Measurements from ENCODE around the gene TMEM30B. TPM values are rescaled to one million over a fixed set of nuclear protein-coding genes. Genes with fewer than 3 reads are reported as not detected.

The TMEM30B gene
- total RNA-seq, 1 donor from 2014 or later, result 10.4 TPM

DNA sequence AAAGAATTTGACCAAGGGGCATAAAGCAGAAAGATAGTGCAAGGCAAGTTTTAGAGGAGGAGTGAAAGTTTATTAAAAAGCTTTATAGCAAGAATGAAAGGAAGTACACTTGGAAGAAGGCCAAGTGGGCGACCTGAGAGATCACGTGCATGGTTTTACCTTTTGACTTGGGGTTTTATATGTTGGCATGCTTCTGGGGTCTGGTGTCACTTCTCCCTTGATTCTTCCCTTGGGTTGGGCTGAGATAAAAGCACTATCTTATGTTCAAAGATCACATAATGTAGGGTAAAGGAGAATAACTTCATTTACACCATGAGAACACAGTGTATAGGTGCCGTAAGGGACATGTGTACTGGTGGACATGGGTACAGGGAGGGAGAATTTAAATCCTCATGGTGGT, 17.7 kb upstream of the TMEM30B start:
- DNase-seq, result no peak

DNA sequence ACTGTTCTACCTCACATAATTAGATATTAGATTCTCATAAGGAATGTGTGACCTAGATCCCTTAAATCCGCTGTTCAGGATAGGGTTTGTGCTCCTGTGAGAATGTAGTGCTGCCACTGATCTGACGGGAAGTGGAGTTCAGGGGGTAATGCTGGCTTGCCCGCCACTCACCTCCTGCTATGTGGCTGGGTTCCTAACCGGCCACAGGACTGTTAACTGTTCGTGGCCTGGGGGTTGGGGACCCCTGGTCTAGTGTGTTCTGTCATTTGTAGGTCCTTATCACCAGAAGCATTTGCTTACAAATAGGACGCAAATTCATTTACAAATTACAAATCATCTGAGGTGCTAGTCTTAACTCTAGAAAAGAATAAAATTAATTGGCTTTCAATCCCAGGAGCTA, 16.4 kb upstream of the TMEM30B start:
- DNase-seq, result no peak

DNA sequence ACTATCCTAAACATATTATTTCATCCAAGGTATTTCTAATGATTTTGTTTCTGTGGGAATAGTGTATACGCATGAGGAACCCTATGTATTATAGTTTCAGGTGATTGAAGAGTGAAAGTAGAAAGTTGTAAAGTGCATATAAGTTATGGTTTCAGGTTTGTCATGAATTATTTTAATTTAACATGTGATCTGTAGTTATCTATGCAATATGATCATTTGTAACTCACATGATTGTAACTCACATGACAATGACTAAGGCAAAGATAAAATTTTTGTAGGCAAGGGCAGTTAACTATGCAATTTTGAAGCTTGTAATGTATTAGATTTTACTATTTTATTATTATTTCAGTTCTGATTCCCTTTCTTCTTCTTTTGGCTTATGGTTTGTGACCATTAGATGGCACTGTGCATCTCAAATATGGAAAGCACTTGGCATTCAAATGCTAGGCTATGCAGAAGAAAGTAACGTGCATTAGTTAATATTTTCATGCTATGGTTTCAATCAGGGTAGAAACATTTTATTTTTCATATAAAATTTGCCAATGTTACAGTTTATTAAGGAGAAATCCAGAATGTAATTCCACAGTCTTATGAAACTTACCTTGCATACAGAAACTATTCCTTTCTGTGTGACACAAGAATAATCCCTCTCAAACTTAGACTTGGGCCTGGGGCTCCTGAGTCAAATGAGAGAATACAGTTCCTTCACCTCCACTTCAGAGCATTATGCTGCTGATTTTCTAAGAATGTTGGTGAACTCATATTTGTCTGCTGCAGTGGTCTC, 15.8 kb upstream of the TMEM30B start:
- peak; percentile 23 for DNase-seq

DNA sequence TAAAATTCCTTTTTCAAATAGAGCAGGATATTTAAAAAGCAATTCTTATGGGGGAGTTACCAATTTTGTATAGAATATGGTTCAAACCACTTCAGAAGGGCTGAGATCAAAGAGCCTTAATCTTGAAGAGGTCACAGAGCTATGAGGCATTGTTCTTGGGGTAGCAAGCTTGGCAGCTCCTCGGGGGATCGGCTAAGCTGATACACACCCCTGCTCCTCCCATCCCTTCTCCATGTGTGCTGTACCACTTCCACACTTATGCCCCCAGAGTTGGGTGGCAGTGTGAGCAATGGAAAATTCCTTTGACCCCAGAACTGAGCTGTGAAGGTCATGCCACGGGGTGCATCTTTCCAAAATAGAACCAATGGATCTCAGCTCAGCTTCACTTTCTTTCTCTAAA, 15.0 kb upstream of the TMEM30B start:
- no peak for DNase-seq

DNA sequence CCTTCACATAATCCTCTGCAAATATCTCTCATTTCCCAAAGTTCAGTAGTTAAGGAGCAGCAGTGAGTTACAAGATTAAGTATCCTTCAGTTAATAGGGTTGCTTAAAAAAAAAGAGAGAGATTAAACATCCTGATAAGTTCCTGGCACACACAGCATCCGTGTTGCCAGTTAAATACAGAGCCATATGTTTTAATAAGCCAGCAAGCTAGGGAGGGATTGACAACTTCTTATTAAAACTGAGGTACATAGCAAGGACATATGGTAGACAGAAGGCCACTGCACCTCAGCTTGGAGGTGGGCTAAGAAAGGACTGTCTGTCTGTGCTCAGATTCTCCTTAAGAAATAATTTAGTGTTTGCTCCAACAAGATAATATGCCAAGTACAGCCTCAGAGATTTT, 9.6 kb upstream of the TMEM30B start:
- no peak for DNase-seq

DNA sequence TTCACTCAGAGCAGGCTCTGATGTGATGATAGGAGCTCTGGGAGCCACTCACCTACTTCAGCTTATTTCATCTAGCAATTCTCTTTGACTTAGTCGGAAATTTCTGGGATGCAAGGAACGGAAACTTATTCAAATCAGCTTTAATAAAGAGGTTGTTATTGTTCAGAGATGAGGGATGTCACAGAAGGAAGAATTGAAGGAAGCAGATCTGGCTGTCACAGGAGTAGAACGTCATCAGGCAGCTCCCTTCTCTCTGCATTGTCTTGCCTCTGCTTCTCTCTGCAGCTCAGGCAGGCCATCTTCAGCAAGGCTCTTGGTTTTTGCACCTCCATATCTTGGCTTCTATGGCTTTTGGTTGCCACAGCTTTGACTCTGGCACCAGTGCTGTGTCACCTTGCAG, 7.6 kb upstream of the TMEM30B start:
- DNase-seq, result no peak

DNA sequence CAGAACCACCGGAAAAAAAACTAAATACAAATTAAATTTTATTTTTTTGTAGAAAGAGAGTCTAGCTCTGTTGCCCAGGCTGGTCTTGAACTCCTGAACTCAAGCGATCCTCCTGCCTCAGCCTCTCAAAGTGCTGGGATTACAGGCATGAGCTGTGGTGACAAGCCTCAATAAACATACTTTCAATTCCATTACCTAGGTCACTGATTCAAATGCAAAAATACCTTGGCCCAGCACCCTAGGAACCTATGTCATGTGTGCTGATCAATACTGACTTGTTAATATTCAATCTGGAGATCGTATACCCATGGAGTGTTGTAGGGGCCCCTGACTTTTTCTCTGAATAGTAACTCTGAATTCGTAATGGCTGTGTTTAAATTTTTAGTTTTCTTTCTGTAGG, 7.1 kb upstream of the TMEM30B start:
- no peak for DNase-seq

DNA sequence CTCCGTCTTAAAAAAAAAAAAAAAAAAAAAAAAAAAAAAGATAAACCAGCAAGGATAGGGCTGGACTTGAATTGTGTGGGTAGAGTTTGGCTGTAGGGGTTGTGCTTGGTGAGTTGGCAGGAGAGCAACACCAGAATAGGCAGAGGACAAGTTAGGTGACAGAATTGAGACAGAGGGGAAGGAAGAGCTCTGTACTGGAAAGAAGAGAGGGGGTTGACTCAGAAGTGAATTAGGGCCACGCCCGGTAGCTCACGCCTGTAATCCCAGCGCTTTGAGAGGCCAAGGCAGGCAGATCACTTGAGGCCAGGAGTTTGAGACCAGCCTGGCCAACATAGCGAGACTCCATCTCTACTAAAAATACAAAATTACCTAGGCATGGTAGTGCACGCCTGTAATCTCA, 6.1 kb upstream of the TMEM30B start:
- DNase-seq, result no peak

DNA sequence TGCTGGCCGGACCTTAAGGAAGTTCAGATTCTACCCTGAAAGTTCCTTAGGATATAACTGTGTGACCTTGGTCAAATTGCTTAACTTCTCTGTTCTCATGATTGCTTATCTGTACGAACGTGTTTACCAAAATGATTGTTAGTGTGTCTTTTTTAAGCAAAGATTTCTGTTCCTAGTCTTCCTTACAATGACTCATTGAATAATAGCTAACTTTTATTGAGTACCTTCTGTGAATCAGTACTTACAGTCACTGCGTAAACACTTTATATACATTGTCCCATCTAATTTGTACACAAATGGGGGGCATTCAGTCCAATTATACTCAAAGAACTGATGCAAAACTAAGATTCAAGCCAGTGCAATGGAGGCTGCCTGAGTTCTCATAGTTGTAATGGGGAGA, 4.2 kb upstream of the TMEM30B start:
- DNase-seq, result no peak

DNA sequence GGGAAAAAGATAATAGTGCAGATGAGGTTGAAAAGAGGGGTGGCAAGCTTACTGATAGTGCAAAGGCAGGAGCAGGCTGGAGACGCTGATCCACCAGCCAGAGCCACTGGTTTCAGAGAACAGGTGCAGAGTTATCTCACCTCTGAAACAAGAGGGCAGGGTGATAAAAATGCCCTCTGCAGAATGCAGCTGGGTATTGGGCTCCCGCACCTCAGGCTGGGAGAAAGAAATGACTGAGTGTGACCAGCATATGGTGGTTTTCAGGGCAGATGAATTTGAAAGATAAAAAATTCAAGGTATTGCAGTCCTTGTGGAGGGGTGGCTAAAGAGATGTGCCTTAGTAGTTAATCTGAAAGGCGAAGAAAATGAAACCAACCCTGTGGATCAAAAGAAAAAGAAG, 2.9 kb upstream of the TMEM30B start:
- DNase-seq, result no peak

DNA sequence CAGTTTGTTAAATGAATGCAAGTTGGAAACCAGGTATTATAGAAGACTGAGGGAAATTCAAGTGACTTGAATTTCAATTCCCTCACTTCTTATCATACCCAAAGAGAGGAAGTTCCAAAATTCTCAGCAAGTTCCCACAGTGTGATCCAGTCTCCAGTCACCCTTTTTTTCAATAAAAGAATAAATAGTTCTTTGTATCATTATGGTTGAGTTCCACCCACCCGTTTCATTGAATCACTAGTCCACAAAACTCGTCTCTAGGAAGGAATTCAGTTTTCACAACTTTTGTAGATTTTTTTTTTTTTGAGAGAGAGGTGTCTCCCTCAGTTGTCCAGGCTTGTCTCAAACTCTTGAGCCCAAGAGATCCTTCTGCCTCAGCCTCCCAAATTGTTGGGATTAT, 1.6 kb upstream of the TMEM30B start:
- no peak for DNase-seq

DNA sequence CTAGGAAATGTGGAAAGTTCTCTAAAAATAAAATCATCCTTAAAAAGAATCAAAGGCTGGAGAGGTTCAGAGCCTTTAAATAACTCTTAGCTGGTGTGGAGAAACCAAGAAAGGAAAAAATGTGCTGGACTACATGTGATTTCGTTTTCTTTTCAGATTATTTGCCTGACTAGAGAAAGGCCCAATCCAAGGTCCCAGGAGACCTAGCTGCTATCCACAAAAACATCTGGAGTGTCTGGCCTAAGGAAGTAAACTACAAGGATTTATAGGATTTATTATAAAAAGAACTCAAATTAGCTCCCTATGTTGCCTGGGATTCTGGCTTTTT, 774 bp upstream of the TMEM30B start:
- peak; percentile 72 for DNase-seq

DNA sequence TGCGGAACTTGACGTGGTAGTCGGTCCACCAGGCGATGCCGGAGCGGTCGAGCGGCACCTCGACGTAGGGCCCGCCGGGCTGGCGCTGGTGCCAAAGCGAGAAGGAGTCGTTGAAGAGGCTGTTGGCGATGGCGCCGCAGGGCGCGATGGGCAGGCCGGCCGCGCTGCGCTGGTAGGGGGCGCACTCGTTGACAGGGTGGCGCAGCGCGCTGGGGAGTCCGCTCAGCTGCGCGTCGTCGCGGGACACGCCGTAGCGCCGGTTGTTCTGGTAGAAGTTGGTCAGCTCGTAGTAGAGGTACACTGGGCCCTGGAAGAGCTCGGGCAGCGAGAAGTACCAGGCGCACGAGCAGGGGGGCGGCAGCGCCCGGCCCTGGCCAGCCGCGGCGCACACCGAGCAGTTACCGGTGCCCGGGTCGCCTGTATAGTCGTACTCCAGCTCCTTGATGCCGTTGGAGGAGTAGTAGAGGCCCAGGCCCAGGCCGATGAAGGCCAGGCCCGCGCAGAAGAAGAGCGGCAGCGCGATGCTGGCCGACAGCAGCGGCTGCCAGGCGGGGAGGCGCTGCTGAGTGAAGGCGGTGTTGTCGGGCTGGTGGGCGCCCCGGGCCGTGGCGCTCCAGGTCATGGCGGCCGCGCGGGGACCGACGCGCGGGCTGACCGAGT, 482 bp downstream of the TMEM30B start:
- no peak for DNase-seq

DNA sequence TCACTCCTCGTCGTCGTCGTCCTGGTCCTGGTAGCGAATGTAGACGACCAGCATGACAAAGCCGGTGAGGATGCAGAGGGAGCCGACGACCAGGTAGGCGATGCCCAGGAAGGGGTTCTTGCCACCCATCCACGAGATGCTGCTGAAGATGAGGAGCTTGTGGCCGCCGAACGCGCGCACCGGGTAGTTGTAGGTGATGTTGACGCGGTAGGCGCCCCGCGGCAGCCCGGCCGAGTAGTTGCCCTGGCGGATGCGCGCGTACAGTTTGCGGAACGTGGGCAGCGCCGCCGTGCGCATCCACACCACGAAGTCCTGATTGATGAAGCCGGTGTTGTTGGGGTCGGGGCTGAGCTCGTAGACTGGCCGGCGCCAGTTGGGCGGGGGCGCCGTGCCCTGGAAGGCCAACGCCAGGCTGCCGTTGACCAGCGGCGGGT, 1.0 kb downstream of the TMEM30B start:
- no peak for DNase-seq

DNA sequence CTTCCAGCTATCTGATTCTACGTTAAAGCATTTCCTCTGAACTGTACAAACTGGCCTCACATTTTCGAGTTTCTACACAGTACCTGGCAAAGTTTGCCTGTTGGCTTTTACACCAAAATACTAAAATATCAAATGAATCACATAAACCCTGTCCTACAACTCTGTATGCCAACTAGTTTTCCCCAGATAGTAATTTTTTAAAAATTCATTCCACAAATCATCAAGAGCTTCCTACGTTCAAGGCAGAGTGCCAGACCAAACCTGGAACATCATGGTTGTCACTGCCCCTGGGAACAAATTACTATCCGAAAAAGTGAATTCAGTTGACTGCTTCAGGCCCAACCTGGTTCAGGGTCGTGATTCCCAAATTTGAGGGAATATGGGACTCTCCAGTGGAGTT, 2.1 kb downstream of the TMEM30B start:
- DNase-seq, result peak; percentile 65

DNA sequence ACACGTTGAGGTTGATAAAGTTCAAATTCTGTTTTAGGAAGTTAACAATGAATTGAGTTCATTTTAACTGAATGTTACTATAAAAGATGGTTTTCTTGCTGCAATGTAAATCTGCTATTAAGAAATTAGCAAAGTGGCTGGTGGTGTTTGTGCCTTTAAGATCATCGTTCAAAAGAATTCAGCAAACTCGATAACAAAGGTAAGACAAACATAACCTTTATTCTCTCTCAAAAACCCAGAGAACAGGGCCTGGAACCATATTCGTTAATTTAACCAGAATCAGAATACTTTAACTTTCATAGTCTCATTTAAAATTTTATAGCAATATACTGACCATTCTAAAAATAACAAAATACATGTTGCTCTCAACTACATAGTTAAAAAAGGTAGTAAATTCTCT, 3.4 kb downstream of the TMEM30B start:
- DNase-seq, result no peak

DNA sequence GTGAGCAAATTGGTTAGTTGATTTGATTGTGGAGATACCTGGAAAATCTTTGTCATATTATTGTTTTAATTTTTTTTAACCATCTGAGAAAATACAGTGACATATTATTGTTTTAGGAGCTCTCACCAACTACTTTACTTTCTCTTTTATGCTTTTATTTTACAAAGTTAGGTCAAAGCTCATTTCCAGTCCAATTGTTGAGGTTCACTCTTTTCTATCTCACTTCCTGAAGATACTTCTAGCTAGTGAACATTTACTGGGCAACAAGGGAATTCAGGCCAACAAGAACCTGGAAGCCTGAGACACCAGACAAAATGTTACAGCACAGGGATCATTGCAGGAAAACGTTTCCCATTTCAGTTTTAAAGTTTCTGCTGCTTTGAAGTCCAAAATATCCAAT, 3.9 kb downstream of the TMEM30B start:
- DNase-seq, result no peak

DNA sequence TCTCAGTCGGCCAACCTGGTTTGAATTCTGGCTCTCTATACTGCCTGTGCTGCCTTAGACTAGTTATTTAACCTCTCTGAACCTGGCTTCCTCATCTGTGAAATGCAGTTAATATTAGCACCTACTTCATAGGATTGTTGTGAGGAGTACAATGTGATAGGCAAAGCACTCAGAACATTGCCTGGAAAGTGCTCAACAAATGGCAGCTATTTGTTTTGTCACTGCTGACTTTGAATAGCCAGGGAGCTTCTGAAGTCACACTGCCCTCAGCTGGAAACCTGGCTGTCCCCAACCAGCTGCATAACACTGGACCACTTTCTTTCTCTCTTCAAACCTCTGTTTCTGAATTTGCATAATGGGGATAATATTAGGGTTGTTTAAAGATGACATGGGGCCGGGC, 9.6 kb downstream of the TMEM30B start:
- DNase-seq, result no peak

DNA sequence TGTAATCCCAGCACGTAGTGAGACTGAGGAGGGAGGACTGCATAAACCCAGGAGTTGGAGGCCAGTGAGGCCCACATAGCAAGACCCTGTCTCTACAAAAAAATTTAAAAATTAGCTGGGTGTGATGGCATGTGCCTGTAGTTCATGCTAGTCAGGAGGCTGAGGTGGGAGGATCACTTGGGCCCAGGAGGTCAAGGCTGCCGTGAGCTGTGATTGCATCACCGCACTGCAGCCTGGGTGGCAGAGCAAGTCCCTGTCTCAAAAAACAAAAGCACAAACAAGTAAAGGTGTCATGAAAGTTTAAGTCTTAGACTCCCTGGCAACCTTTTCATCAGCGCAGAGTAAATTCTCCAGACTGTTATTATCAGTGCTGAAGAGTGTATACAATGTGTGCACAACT, 10.4 kb downstream of the TMEM30B start:
- no peak for DNase-seq

DNA sequence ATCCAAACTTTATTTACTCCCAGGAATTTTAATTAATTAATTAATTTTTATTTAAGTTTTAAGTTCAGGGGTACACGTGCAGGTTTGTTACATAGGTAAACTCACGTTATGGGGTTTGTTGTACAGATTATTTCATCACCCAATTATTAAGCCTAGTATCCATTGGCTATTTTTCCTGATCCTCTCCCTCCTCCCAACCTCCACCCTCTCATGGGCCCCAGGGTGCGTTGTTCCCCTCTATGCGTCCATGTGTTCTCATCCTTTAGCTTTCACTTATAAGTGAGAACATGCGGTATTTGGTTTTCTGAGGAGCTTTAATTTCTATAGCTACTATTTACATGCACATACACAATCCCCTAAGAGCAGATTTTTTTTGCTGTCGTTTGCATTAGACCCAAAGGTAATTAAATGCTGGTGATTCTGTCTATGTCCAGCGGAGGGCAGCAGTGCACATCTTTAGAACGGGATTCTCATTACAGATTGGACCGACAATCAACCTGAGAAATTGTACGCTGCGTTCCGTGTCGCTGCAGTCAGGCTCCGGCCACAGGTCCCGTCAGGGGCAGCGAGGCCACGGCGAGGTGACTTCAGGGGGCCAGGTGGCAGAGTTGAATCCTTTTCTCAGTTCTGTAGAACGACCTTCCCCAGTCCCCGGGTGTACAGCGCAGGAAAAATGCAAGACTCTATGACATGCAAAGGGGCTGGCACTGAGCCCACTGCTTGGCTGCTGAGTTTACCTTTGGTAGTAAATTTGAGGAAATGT, 11.6 kb downstream of the TMEM30B start:
- peak; percentile 76 for DNase-seq

DNA sequence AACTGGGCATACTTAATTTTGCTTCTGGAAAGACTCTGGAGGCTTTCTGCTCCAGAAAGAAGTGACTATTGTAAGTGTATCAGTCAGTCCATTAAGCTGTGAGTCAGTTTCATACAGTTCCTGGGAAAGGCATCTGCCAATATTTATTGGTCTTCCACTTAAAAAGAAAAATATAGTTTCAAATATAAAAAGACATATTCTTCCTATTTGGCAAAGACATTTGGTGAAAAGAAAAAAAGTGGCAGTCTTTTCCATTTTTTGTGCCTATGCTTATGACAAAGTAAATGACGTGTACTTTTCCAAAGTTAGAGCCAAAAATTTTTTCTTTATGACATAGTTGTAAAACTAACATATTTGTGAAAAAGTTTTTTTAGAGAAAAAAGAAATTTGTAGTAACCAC, 12.3 kb downstream of the TMEM30B start:
- peak; percentile 72 for DNase-seq

DNA sequence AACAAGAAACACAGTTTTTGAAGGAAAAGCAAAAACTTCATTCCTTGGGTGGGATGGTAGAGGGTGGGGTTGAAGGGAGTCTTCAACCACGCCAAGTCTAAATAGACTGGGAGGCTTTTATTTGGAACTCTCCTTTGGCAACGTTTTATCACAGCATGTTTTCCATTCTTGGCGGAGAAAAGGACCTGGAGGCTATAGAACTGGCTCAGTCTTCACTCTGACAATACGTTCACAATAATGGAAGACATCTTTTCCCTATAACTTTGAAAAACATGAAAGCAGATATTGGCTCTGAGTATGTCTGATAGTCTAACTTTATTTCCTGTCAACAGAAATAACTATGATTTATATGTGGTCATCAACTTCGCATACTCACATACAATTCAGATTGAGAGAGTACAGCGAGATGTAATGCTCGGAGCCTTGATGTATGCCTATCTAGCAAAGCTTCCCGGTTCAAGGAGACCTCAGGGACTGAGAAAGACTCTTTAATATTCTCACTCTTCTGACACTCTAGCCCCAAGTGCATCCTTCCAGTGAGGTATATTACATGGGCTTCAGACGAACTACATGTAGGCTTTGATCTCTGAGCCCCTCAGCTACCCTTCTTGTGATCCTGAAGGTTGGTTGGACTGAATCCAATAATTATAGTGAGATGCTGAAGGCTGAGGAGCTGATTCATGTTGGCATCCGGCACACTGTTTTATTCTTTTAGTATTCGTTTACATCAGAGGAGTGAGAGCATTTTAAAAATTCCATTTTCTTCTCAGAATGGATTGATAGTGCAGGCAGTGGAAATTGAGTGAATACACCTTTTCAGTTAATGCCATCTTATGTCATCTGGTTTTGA, 14.0 kb downstream of the TMEM30B start:
- peak; percentile 89 for DNase-seq

DNA sequence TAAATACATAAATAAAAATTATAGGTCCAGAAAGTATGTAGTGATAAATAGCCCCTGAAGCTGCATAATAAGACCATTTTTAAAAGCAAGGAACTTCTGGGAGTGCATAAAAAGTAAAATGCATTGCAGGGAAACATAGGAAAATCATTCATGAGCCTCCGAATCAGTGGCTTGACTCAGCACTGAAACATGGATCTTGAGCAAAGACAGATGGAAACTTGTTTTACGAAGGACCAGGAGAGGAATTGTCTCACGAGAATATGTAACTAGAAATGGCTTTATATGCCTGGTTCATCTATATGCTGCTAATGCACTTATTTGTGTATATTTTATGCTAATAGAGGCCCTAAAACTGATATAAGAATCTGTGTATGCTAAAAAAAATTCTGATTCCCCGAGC, 14.7 kb downstream of the TMEM30B start:
- peak; percentile 83 for DNase-seq

All from skin of body (tissue), 2 donors.